Measurements from ENCODE around the gene ITK. TPM values are rescaled to one million over a fixed set of nuclear protein-coding genes. Genes with fewer than 3 reads are reported as not detected.

The ITK gene
- total and polyA plus RNA-seq, 2 experiments from 2014 or later, result 0.08 TPM; not detected in 1

GRCh38 chr5:157266286-157267007, 85.8 kb downstream of the ITK start:
- Mint-ChIP-seq H3K36me3 (ENCODE audit: low read depth) (no peaks in the 10 kb centered on the region), H3K27ac (no peak overlapping the region), H3K9me3 (no peaks in the 10 kb centered on the region), H3K4me3 (peak overlapping the region; percentile 82), H3K4me1 (peaks cover 44% of the 10 kb centered on the region), H3K27me3 (ENCODE audit: insufficient read depth, low read depth, poor library complexity) (peaks cover 13% of the 10 kb centered on the region)
- Histone ChIP-seq H3K4me2 (peak overlapping the region; percentile 87), H4K20me1 (replicated peaks; ENCODE audit: insufficient read depth) (peaks cover 1% of the 10 kb centered on the region; the same call in 1 of the 2 replicates), H3K4me3 (peak overlapping the region; percentile 78), H3F3A (replicated peaks; ENCODE audit: low read depth) (no peaks in the 10 kb centered on the region), H3K4me1 (ENCODE audit: insufficient read depth) (peaks cover 33% of the 10 kb centered on the region), H3K79me2 (replicated peaks; ENCODE audit: insufficient read depth) (peaks cover 45% of the 10 kb centered on the region), H3K36me3 (ENCODE audit: insufficient read depth) (no peaks in the 10 kb centered on the region; the same call in 1 of the 2 replicates), H2AFZ (no peak overlapping the region), H3K27ac (ENCODE audit: low read depth) (peak overlapping the region; percentile 45; the same call in 1 of the 2 replicates), H3K9me2 (ENCODE audit: insufficient read depth) (no peaks in the 10 kb centered on the region), H3K27me3 (ENCODE audit: insufficient read depth) (no peaks in the 10 kb centered on the region)
- ATAC-seq (peak; percentile 62), DNase-seq (ENCODE audit: low spot score) (peak; percentile 71)
- no peak for TF ChIP-seq JUNB (IDR thresholded peaks at IDR 0.05; ENCODE audit: unreplicated experiment)
- TF ChIP-seq EZH2 (IDR thresholded peaks at IDR 0.05; ENCODE audit: low read depth, unreplicated experiment), result no peak
- TF ChIP-seq NANOG (IDR thresholded peaks at IDR 0.05; ENCODE audit: borderline replicate concordance), result no peak
- no peak for TF ChIP-seq ZNF462 (CRISPR knock-in tag; IDR thresholded peaks at IDR 0.05)

GRCh38 chr5:157267025-157267424, 86.4 kb downstream of the ITK start:
- Mint-ChIP-seq H3K36me3 (ENCODE audit: low read depth) (no peaks in the 10 kb centered on the region), H3K27ac (no peak overlapping the region), H3K9me3 (no peaks in the 10 kb centered on the region), H3K27me3 (ENCODE audit: insufficient read depth, low read depth, poor library complexity) (peaks cover 13% of the 10 kb centered on the region), H3K4me1 (peaks cover 44% of the 10 kb centered on the region), H3K4me3 (peak overlapping the region; percentile 82)
- no peak for DNase-seq (ENCODE audit: low spot score)
- no peaks in the 10 kb centered on the region for H3K27me3 ChIP-seq (ENCODE audit: insufficient read depth)
- H3F3A ChIP-seq (replicated peaks; ENCODE audit: low read depth), result no peaks in the 10 kb centered on the region
- peaks cover 51% of the 10 kb centered on the region for H3K79me2 ChIP-seq (replicated peaks; ENCODE audit: insufficient read depth)
- peaks cover 33% of the 10 kb centered on the region for H3K4me1 ChIP-seq (ENCODE audit: insufficient read depth)
- H2AFZ ChIP-seq, result no peak overlapping the region
- peak overlapping the region; percentile 78 for H3K4me3 ChIP-seq
- no peaks in the 10 kb centered on the region for H3K9me2 ChIP-seq (ENCODE audit: insufficient read depth)
- H4K20me1 ChIP-seq (replicated peaks; ENCODE audit: insufficient read depth), result peaks cover 6% of the 10 kb centered on the region
- no peak overlapping the region for H3K27ac ChIP-seq (ENCODE audit: low read depth)
- H3K4me2 ChIP-seq, result peak overlapping the region; percentile 87
- no peak for ATAC-seq
- no peaks in the 10 kb centered on the region; the same call in 1 of the 2 replicates for H3K36me3 ChIP-seq (ENCODE audit: insufficient read depth)
- TF ChIP-seq CTCF (conservative IDR thresholded peaks at IDR 0.05; ENCODE audit: low read depth in 2 of 2), result no peak
- TF ChIP-seq EZH2phosphoT487 (IDR thresholded peaks at IDR 0.05; ENCODE audit: unreplicated experiment), result no peak
- TF ChIP-seq STAT1 (IDR thresholded peaks at IDR 0.05; ENCODE audit: unreplicated experiment), result no peak
- no peak for TF ChIP-seq ETS1 (IDR thresholded peaks at IDR 0.05)
- TF ChIP-seq EZH2 (IDR thresholded peaks at IDR 0.05; ENCODE audit: low read depth, unreplicated experiment), result no peak
